ENCODE measurements around the gene ARHGEF4. TPM values are rescaled to one million over a fixed set of nuclear protein-coding genes. Genes with fewer than 3 reads are reported as not detected.

The ARHGEF4 gene
- total and polyA plus RNA-seq, 2 donors (not counting 3 experiments of a cell fraction or from before 2014, with no cell fraction given), result not detected

GRCh38 chr2:130887643-130888042 lies 50.9 kb downstream of the ARHGEF4 start:
- TF ChIP-seq GATA2 (IDR thresholded peaks at IDR 0.05; ENCODE audit: insufficient read depth, insufficient read length, low read depth, low read length), result no peak
- TF ChIP-seq CTCF (IDR thresholded peaks at IDR 0.05; ENCODE audit: extremely low read depth in 1 of 2, insufficient read depth in 1 of 2, low read depth in 1 of 2, low read length in 2 of 2), result no peak
- no peak for TF ChIP-seq MAX (IDR thresholded peaks at IDR 0.05; ENCODE audit: insufficient read depth, insufficient read length)
- no peak for TF ChIP-seq POLR2AphosphoS5 (IDR thresholded peaks at IDR 0.05; ENCODE audit: insufficient read depth, low read depth, low read length)
- no peak for TF ChIP-seq MYC (IDR thresholded peaks at IDR 0.05; ENCODE audit: low read depth, low read length)
- TF ChIP-seq POLR2A (IDR thresholded peaks at IDR 0.05; ENCODE audit: low read depth, low read length), result no peak
- TF ChIP-seq JUN (IDR thresholded peaks at IDR 0.05; ENCODE audit: borderline replicate concordance, insufficient read depth, insufficient read length, low read depth), result no peak
- no peak for TF ChIP-seq FOS (IDR thresholded peaks at IDR 0.05; ENCODE audit: borderline replicate concordance, insufficient read depth, low read length)
- TF ChIP-seq EZH2 (IDR thresholded peaks at IDR 0.05; ENCODE audit: borderline replicate concordance, low read depth, low read length, severe bottlenecking), result no peak
- dilution Hi-C loops (cut with MboI; ENCODE audit: extremely low pct_ligation_motif_present, low sequenced_read_pairs) (no loop called here), intact Hi-C loops (cut with micrococcal nuclease) (no loop called here)
- no TSS peak for BruUV-seq (replicated peaks)
- no peaks in the 10 kb centered on the region for H3K36me3 ChIP-seq (ENCODE audit: control insufficient read depth in 2 of 2, extremely low read depth in 1 of 2, insufficient read depth in 2 of 2, low read length in 2 of 2)
- H3K9me1 ChIP-seq (replicated peaks; ENCODE audit: control insufficient read depth, extremely low read depth, insufficient read depth, low read length), result no peaks in the 10 kb centered on the region
- H3K9ac ChIP-seq (replicated peaks; ENCODE audit: extremely low read depth, insufficient read depth, low read length), result no peak overlapping the region
- no peaks in the 10 kb centered on the region for H3K27me3 ChIP-seq (ENCODE audit: control insufficient read depth in 2 of 2, insufficient read depth in 2 of 2, low read length in 2 of 2)
- H4K20me1 ChIP-seq (replicated peaks; ENCODE audit: control insufficient read depth, extremely low read depth, insufficient read depth, low read length), result no peaks in the 10 kb centered on the region
- CTCF ChIA-PET, result no interaction called here
- no peak overlapping the region for H3K27ac ChIP-seq (ENCODE audit: insufficient read depth, low read depth, low read length)
- FAIRE-seq (no peak), DNase-seq (ENCODE audit: low read depth, low spot score) (no peak)
- no peaks in the 10 kb centered on the region for H3K4me1 ChIP-seq (ENCODE audit: control insufficient read depth, extremely low read depth, insufficient read depth, low read length)
- no peak overlapping the region for H3K4me3 ChIP-seq (replicated peaks in 1 of 3; ENCODE audit: insufficient read depth in 1 of 3, low read depth in 1 of 3, low read length in 3 of 3)
- H2AFZ ChIP-seq (ENCODE audit: low read depth, low read length), result no peak overlapping the region
- POLR2A ChIA-PET, result no interaction called here
- H3K4me2 ChIP-seq (ENCODE audit: insufficient read depth, low read length), result no peak overlapping the region
- H3K79me2 ChIP-seq (ENCODE audit: control insufficient read depth, insufficient read depth, low read length), result no peaks in the 10 kb centered on the region
- H3K9me3 ChIP-seq (replicated peaks; ENCODE audit: control insufficient read depth, insufficient read depth, low read length), result no peaks in the 10 kb centered on the region

All from endothelial cell of umbilical vein (primary cell).